Measurements from ENCODE around the gene GLRA3. TPM values are rescaled to one million over a fixed set of nuclear protein-coding genes. Genes with fewer than 3 reads are reported as not detected.

The GLRA3 gene
- polyA plus RNA-seq, 4 donors = 0.03 to 0.06 (median 0.04) TPM; not detected in 1

GRCh38 chr4:174604198-174604597 lies 224.8 kb downstream of the GLRA3 start:
- DNase-seq (ENCODE audit: low read depth in 4 of 4, low spot score in 3 of 4) = no peak

- DNase-seq (ENCODE audit: low read depth in 4 of 4, low spot score in 3 of 4) = no peak
Measured at GRCh38 chr4:174600391-174600790, 228.7 kb downstream of the GLRA3 start.

GRCh38 chr4:174598800-174599199 lies 230.2 kb downstream of the GLRA3 start:
- DNase-seq (ENCODE audit: low read depth in 4 of 4, low spot score in 3 of 4) = no peak

GRCh38 chr4:174596513-174596912 lies 232.5 kb downstream of the GLRA3 start:
- DNase-seq (ENCODE audit: low read depth in 4 of 4, low spot score in 3 of 4) = no peak

GRCh38 chr4:174595141-174595929 lies 233.7 kb downstream of the GLRA3 start:
- DNase-seq (ENCODE audit: low read depth in 4 of 4, low spot score in 3 of 4) = no peak

GRCh38 chr4:174593701-174594100 lies 235.3 kb downstream of the GLRA3 start:
- no peak for DNase-seq (ENCODE audit: low read depth in 4 of 4, low spot score in 3 of 4)

- DNase-seq (ENCODE audit: low read depth in 4 of 4, low spot score in 3 of 4) = no peak
Measured at GRCh38 chr4:174592985-174593335, 236.1 kb downstream of the GLRA3 start.

- no peak for DNase-seq (ENCODE audit: low read depth in 4 of 4, low spot score in 3 of 4)
Measured at GRCh38 chr4:174592256-174592984, 236.6 kb downstream of the GLRA3 start.

GRCh38 chr4:174591243-174592021 lies 237.6 kb downstream of the GLRA3 start:
- DNase-seq (ENCODE audit: low read depth in 4 of 4, low spot score in 3 of 4) = no peak

GRCh38 chr4:174590336-174590735 lies 238.7 kb downstream of the GLRA3 start:
- DNase-seq (ENCODE audit: low read depth in 4 of 4, low spot score in 3 of 4) = no peak

Other genes with a start within 250 kb of the GLRA3 start
- gene ADAM29, start 89.1 kb upstream of the GLRA3 start, polyA plus RNA-seq (ENCODE audit: insufficient read length in 4 of 4) = under 1 TPM in 1 of 4 donors, not detected in 3; 0.01 TPM